Activated CD4-positive, alpha-beta T cell treated with anti-CD3 and anti-CD28 coated beads, Interleukin-2, amount 50 U/mL, for 48 hours (primary cell): ENCODE results near the gene CHD9.
"Not testable (repeated sequence)": the region's sequence is repeated elsewhere in the genome, so short reads cannot be mapped to it uniquely, and the experiment has no call there.

Experiments used
- DNase-seq, 2 experiments: peaks; one replicate each; pipeline ENCODE4 v3.0.0-alpha.2; 2020

Gene CHD9

GRCh38 chr16:53211253-53211652, 156.5 kb downstream of the CHD9 start:
- no peak for DNase-seq

- no peak for DNase-seq
These were observed 158.1 kb downstream of the CHD9 start for GRCh38 chr16:53212893-53213223.

- DNase-seq, result no peak
These were observed 158.8 kb downstream of the CHD9 start for GRCh38 chr16:53213542-53213941.

GRCh38 chr16:53216798-53217197, 162.0 kb downstream of the CHD9 start:
- DNase-seq, result no peak

- no peak for DNase-seq
These were observed 164.6 kb downstream of the CHD9 start for GRCh38 chr16:53219371-53219770.

- DNase-seq, result no peak
These were observed 165.1 kb downstream of the CHD9 start for GRCh38 chr16:53219795-53220454.

- no peak for DNase-seq
These were observed 165.8 kb downstream of the CHD9 start for GRCh38 chr16:53220585-53220984.

- DNase-seq, result no peak
These were observed 170.3 kb downstream of the CHD9 start for GRCh38 chr16:53224951-53225533.

GRCh38 chr16:53232826-53233529, 178.2 kb downstream of the CHD9 start:
- no peak for DNase-seq

GRCh38 chr16:53234836-53235235, 180.0 kb downstream of the CHD9 start:
- DNase-seq, result no peak

GRCh38 chr16:53235851-53236250, 181.1 kb downstream of the CHD9 start:
- DNase-seq, result no peak

- DNase-seq, result no peak
These were observed 194.5 kb downstream of the CHD9 start for GRCh38 chr16:53249331-53249730.

GRCh38 chr16:53257001-53257400, 202.2 kb downstream of the CHD9 start:
- DNase-seq, result no peak

- no peak for DNase-seq
These were observed 204.0 kb downstream of the CHD9 start for GRCh38 chr16:53258809-53259208.

- no peak for DNase-seq
These were observed 206.5 kb downstream of the CHD9 start for GRCh38 chr16:53261276-53261675.

- no peak for DNase-seq
These were observed 207.9 kb downstream of the CHD9 start for GRCh38 chr16:53262645-53263044.

GRCh38 chr16:53266156-53266555, 211.4 kb downstream of the CHD9 start:
- DNase-seq, result no peak

- DNase-seq, result not testable (repeated sequence)
These were observed 223.7 kb downstream of the CHD9 start for GRCh38 chr16:53278498-53278897.

- DNase-seq, result no peak
These were observed 226.5 kb downstream of the CHD9 start for GRCh38 chr16:53281280-53281679.

- DNase-seq, result no peak
These were observed 227.1 kb downstream of the CHD9 start for GRCh38 chr16:53281859-53282258.

GRCh38 chr16:53282328-53282727, 227.5 kb downstream of the CHD9 start:
- no peak for DNase-seq

GRCh38 chr16:53282975-53283946, 228.5 kb downstream of the CHD9 start:
- DNase-seq, result no peak

GRCh38 chr16:53285236-53285635, 230.4 kb downstream of the CHD9 start:
- DNase-seq, result no peak
